ENCODE measurements around the gene KIRREL3.
A peak's percentile ranks its signal among the peaks of the same experiment; 100 is the strongest.

KIRREL3 gene

DNA sequence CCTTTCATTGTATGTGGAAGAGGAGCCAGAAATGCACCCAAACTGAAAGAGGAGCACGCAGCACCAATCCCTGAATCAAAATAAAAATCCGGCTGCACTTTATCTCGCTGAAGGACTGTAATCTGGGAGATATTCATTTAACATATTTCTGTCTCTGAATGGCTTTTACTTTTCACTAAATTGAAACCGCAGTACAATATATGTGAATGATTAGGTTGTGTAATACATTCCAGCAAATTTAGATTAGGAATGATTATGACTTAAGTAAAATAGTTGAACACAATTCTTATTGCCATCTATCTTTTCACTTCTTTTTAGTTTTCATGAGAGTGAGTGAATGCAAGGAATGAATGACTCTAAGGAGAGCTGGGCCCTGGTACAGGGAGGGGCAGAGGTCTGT, 413.0 kb downstream of the KIRREL3 start:
- H3K56ac ChIP-seq (ENCODE audit: low read length): no peak overlapping the region
- H3K23ac ChIP-seq (ENCODE audit: low read length): no peak overlapping the region
- no peak overlapping the region for H3K4me3 ChIP-seq (ENCODE audit: low read length)

DNA sequence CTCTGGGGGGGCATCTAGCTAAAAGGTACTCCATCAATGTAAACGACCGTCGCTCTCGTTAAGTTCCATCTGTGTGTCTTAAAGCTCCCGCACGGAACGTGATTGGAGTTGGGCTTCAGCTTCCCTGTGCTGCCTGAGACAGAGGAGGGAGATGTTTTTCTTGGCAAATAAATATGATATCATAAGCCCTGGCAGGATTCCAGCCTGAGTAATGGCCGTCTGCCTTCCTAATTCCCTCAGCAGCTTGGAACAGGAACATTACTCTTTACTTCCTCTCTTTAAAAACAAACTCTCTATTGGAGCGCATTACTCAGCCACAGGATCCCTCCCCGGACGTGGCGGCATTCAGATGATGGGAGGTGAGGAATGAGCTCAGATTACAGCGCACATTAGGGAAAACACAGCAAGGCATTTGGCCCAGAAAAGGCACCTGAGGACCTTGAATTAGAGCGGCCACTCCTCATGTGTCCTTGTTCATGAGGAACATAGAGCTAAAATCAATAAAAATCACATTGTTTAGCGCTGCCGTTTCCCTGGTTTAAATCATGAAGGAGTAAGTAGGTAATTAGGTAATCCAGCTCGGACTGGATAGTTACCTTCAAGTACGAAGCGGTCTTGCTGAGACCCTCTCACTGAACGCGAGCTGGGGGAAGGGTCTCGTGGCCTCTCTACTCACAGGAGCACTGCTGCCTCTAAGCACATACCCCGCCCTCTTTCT, 414.6 kb downstream of the KIRREL3 start:
- H3K4me1 ChIP-seq (ENCODE audit: control insufficient read depth, low read depth, low read length): peaks cover 5% of the 10 kb centered on the region
- peak overlapping the region; percentile 40 for H3K56ac ChIP-seq (ENCODE audit: low read length)
- no peak overlapping the region for H2BK120ac ChIP-seq (ENCODE audit: low read depth, low read length)
- H3K4me3 ChIP-seq (ENCODE audit: low read length): no peak overlapping the region
- DNase-seq: peak; percentile 86
- H3K4ac ChIP-seq (ENCODE audit: low read depth, low read length): peak overlapping the region; percentile 90
- peak overlapping the region; percentile 25 for H3K27ac ChIP-seq (ENCODE audit: low read depth, low read length)
- no peak overlapping the region for H3K23ac ChIP-seq (ENCODE audit: low read length)
- H3K79me1 ChIP-seq (ENCODE audit: low read length): no peaks in the 10 kb centered on the region
- WGBS (ENCODE audit: extremely low coverage, insufficient coverage, low lambda C conversion rate): no CpG with 5 or more reads among the region's 23 CpGs
- H3K4me2 ChIP-seq (ENCODE audit: low read length): no peak overlapping the region
- H4K8ac ChIP-seq (ENCODE audit: low read depth, low read length): peak overlapping the region; percentile 43
- H3K79me2 ChIP-seq (ENCODE audit: control insufficient read depth, insufficient read depth, low read length): no peaks in the 10 kb centered on the region
- H3K9ac ChIP-seq (ENCODE audit: low read length): no peak overlapping the region
- no peaks in the 10 kb centered on the region for H3K27me3 ChIP-seq (ENCODE audit: insufficient read depth, low read length, poor library complexity)
- peak overlapping the region; percentile 7 for H2BK5ac ChIP-seq (ENCODE audit: low read length)
- peak overlapping the region; percentile 81 for H3K18ac ChIP-seq (ENCODE audit: low read length)
- H4K5ac ChIP-seq (ENCODE audit: low read length): no peak overlapping the region
- H2AK5ac ChIP-seq (ENCODE audit: low read length): no peak overlapping the region
- no peak overlapping the region for H2BK15ac ChIP-seq (replicated peaks; ENCODE audit: low read depth)
- H3K36me3 ChIP-seq (ENCODE audit: control insufficient read depth, insufficient read depth, low read length): no peaks in the 10 kb centered on the region

More for the DNA sequence above, 413.0 kb downstream of the KIRREL3 start:
- Histone ChIP-seq H3K4ac (ENCODE audit: low read depth, low read length) (no peak overlapping the region), H4K5ac (ENCODE audit: low read length) (no peak overlapping the region), H3K27me3 (ENCODE audit: insufficient read depth, low read length, poor library complexity) (no peaks in the 10 kb centered on the region), H3K9ac (ENCODE audit: low read length) (no peak overlapping the region), H3K4me2 (ENCODE audit: low read length) (no peak overlapping the region), H3K27ac (ENCODE audit: low read depth, low read length) (no peak overlapping the region), H4K8ac (ENCODE audit: low read depth, low read length) (no peak overlapping the region), H2AK5ac (ENCODE audit: low read length) (no peak overlapping the region), H3K36me3 (ENCODE audit: control insufficient read depth, insufficient read depth, low read length) (no peaks in the 10 kb centered on the region), H3K4me1 (ENCODE audit: control insufficient read depth, low read depth, low read length) (peaks cover 5% of the 10 kb centered on the region), H3K18ac (ENCODE audit: low read length) (no peak overlapping the region), H2BK120ac (ENCODE audit: low read depth, low read length) (no peak overlapping the region), H3K79me2 (ENCODE audit: control insufficient read depth, insufficient read depth, low read length) (no peaks in the 10 kb centered on the region), H2BK5ac (ENCODE audit: low read length) (no peak overlapping the region), H2BK15ac (replicated peaks; ENCODE audit: low read depth) (no peak overlapping the region), H3K79me1 (ENCODE audit: low read length) (no peaks in the 10 kb centered on the region)
- no peak for DNase-seq
- no CpG with 5 or more reads among the region's 4 CpGs for WGBS (ENCODE audit: extremely low coverage, insufficient coverage, low lambda C conversion rate)

DNA sequence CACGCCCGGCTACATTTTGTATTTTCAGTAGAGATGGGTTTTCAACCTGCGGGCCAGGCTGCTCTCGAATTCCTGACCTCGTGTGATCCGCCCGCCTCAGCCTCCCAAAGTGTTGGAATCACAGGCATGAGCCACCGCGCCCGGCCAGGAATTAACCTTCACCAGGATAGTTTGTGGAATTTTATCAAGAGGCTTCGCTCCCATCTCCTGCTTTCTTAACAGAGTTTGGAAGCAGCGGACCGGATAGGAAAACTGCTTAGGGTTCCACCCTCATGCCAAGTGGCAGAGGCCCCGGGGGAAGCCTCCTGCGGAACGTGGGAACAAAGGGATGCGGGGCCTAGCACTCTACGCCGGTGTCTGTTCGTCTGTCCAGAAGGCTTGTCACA, 415.2 kb downstream of the KIRREL3 start:
- Histone ChIP-seq H3K79me1 (ENCODE audit: low read length) (no peaks in the 10 kb centered on the region), H2BK5ac (ENCODE audit: low read length) (no peak overlapping the region), H3K4me1 (ENCODE audit: control insufficient read depth, low read depth, low read length) (peaks cover 5% of the 10 kb centered on the region), H3K4me3 (ENCODE audit: low read length) (no peak overlapping the region), H3K79me2 (ENCODE audit: control insufficient read depth, insufficient read depth, low read length) (no peaks in the 10 kb centered on the region), H3K27me3 (ENCODE audit: insufficient read depth, low read length, poor library complexity) (no peaks in the 10 kb centered on the region), H2BK120ac (ENCODE audit: low read depth, low read length) (no peak overlapping the region), H2BK15ac (replicated peaks; ENCODE audit: low read depth) (no peak overlapping the region), H3K9ac (ENCODE audit: low read length) (no peak overlapping the region), H3K27ac (ENCODE audit: low read depth, low read length) (peak overlapping the region; percentile 25), H3K56ac (ENCODE audit: low read length) (peak overlapping the region; percentile 4), H3K4me2 (ENCODE audit: low read length) (no peak overlapping the region), H2AK5ac (ENCODE audit: low read length) (no peak overlapping the region), H4K8ac (ENCODE audit: low read depth, low read length) (peak overlapping the region; percentile 43), H3K36me3 (ENCODE audit: control insufficient read depth, insufficient read depth, low read length) (no peaks in the 10 kb centered on the region), H3K23ac (ENCODE audit: low read length) (no peak overlapping the region), H3K18ac (ENCODE audit: low read length) (peak overlapping the region; percentile 81), H3K4ac (ENCODE audit: low read depth, low read length) (peak overlapping the region; percentile 90), H4K5ac (ENCODE audit: low read length) (no peak overlapping the region)
- no CpG with 5 or more reads among the region's 20 CpGs for WGBS (ENCODE audit: extremely low coverage, insufficient coverage, low lambda C conversion rate)
- DNase-seq: no peak

DNA sequence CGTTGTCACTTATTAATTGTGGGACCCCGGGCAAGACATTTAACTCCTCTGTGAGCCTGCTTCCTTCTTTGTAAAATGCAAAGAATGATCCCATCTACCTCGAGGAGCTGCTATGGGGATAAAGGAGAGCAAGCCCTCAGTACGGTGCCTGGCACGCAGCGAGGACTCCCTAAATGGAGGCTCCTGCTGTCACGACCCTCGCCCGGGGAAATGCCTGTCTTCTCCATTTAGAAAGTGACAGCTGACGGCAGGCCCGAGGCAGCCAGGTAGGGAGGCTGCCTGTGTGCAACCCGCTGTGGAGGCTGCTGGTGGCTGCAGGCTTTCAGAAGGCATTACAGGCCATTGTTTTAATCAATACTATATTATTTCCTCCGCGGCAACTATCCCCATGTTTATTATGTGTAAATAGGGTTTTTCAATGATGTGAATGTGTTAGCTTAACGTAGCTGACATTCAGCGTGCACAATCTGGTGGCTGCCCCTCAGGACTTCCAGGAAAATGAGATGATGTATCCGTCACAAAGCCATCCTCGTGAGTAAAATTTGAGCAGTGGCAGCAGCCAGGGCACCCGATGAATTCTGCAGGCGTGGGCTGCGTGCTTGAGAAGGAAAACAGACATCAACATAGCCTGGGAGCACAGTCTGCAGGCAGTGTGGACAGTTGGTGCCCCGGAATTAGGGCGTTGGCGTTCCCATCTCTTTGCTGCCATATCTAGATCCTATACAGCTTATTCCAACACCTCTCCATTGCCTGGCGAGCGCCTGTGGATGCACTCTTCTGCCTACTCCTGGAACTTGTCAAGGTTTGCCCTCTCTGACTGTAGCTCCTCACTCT, 416.8 kb downstream of the KIRREL3 start:
- Histone ChIP-seq H2BK15ac (replicated peaks; ENCODE audit: low read depth) (no peak overlapping the region), H2AK5ac (ENCODE audit: low read length) (no peak overlapping the region), H3K27ac (ENCODE audit: low read depth, low read length) (no peak overlapping the region), H4K5ac (ENCODE audit: low read length) (no peak overlapping the region), H3K9ac (ENCODE audit: low read length) (no peak overlapping the region), H3K4me3 (ENCODE audit: low read length) (no peak overlapping the region), H3K4me2 (ENCODE audit: low read length) (no peak overlapping the region), H4K8ac (ENCODE audit: low read depth, low read length) (no peak overlapping the region), H2BK5ac (ENCODE audit: low read length) (no peak overlapping the region), H3K4ac (ENCODE audit: low read depth, low read length) (no peak overlapping the region), H3K56ac (ENCODE audit: low read length) (no peak overlapping the region), H3K79me2 (ENCODE audit: control insufficient read depth, insufficient read depth, low read length) (no peaks in the 10 kb centered on the region), H3K18ac (ENCODE audit: low read length) (no peak overlapping the region), H2BK120ac (ENCODE audit: low read depth, low read length) (no peak overlapping the region), H3K36me3 (ENCODE audit: control insufficient read depth, insufficient read depth, low read length) (no peaks in the 10 kb centered on the region), H3K4me1 (ENCODE audit: control insufficient read depth, low read depth, low read length) (peaks cover 5% of the 10 kb centered on the region), H3K23ac (ENCODE audit: low read length) (no peak overlapping the region), H3K27me3 (ENCODE audit: insufficient read depth, low read length, poor library complexity) (no peaks in the 10 kb centered on the region), H3K79me1 (ENCODE audit: low read length) (no peaks in the 10 kb centered on the region)
- WGBS (ENCODE audit: extremely low coverage, insufficient coverage, low lambda C conversion rate): no CpG with 5 or more reads among the region's 26 CpGs
- DNase-seq: no peak

- Histone ChIP-seq H2BK5ac (ENCODE audit: low read length) (no peak overlapping the region), H3K9ac (ENCODE audit: low read length) (no peak overlapping the region), H4K8ac (ENCODE audit: low read depth, low read length) (no peak overlapping the region), H3K56ac (ENCODE audit: low read length) (peak overlapping the region; percentile 45), H3K4me1 (ENCODE audit: control insufficient read depth, low read depth, low read length) (peaks cover 5% of the 10 kb centered on the region), H3K23ac (ENCODE audit: low read length) (no peak overlapping the region), H3K4ac (ENCODE audit: low read depth, low read length) (no peak overlapping the region), H3K79me1 (ENCODE audit: low read length) (no peaks in the 10 kb centered on the region), H3K27me3 (ENCODE audit: insufficient read depth, low read length, poor library complexity) (no peaks in the 10 kb centered on the region), H2BK120ac (ENCODE audit: low read depth, low read length) (no peak overlapping the region), H3K27ac (ENCODE audit: low read depth, low read length) (no peak overlapping the region), H2AK5ac (ENCODE audit: low read length) (peak overlapping the region; percentile 49), H2BK15ac (replicated peaks; ENCODE audit: low read depth) (no peak overlapping the region), H3K79me2 (ENCODE audit: control insufficient read depth, insufficient read depth, low read length) (no peaks in the 10 kb centered on the region), H4K5ac (ENCODE audit: low read length) (no peak overlapping the region), H3K4me2 (ENCODE audit: low read length) (no peak overlapping the region), H3K18ac (ENCODE audit: low read length) (no peak overlapping the region), H3K4me3 (ENCODE audit: low read length) (no peak overlapping the region), H3K36me3 (ENCODE audit: control insufficient read depth, insufficient read depth, low read length) (no peaks in the 10 kb centered on the region)
- WGBS (ENCODE audit: extremely low coverage, insufficient coverage, low lambda C conversion rate): no CpG with 5 or more reads among the region's 3 CpGs
- no peak for DNase-seq
Measured at GRCh38 chr11:126583101-126583500, 417.5 kb downstream of the KIRREL3 start.
